MCF 10A (cell line): ENCODE measurements around the gene GNB2. TPM values are rescaled to one million over a fixed set of nuclear protein-coding genes. Genes with fewer than 3 reads are reported as not detected.
"Not testable (repeated sequence)": the region's sequence is repeated elsewhere in the genome, so short reads cannot be mapped to it uniquely, and the experiment has no call there.

ENCODE experiments used
- BruUV-seq: library from RNA; stranded (reverse); fragments of 400-500 nt; replicated peaks from 2 replicates; lab custom pipeline; 2021; lab: Mats Ljungman, UMichigan
- CTCF ChIA-PET: fragments of 300-600 bp; sonication (Branson Sonifier 250); formaldehyde crosslinking; extraction: SDS; loops from one replicate; lab custom pipeline; 2021; ENCODE audit warnings: antibody characterized with exemption, inconsistent platforms; lab: Yijun Ruan, JAX
- POLR2A ChIA-PET: fragments of 300-600, 350-650 bp; sonication (Branson Sonifier 250); formaldehyde crosslinking; extraction: SDS; loops from one replicate; lab custom pipeline; 2020; ENCODE audit warnings: antibody characterized with exemption, inconsistent platforms; lab: Yijun Ruan, JAX
- DNase-seq: peaks from one replicate; pipeline ENCODE4 v3.0.0-alpha.2; 2018; ENCODE audit not compliant: unreplicated experiment
- H3K27ac Mint-ChIP-seq: one replicate; pipeline ENCODE4 v1.8.0; 2022; ENCODE audit warnings: mild to moderate bottlenecking, low read depth, mixed read lengths; ENCODE audit not compliant: unreplicated experiment
- H3K27me3 Mint-ChIP-seq: one replicate; pipeline ENCODE4 v1.8.0; 2022; ENCODE audit warnings: mixed read lengths; ENCODE audit not compliant: insufficient read depth, unreplicated experiment
- H3K36me3 Mint-ChIP-seq: one replicate; pipeline ENCODE4 v1.8.0; 2022; ENCODE audit warnings: mild to moderate bottlenecking, moderate library complexity, mixed read lengths; ENCODE audit not compliant: insufficient read depth, unreplicated experiment
- H3K4me1 Mint-ChIP-seq: one replicate; pipeline ENCODE4 v1.8.0; 2022; ENCODE audit warnings: mixed read lengths; ENCODE audit not compliant: insufficient read depth, unreplicated experiment
- H3K4me3 Mint-ChIP-seq: one replicate; pipeline ENCODE4 v1.8.0; 2022; ENCODE audit warnings: mild to moderate bottlenecking, moderate library complexity, mixed read lengths; ENCODE audit not compliant: unreplicated experiment
- H3K9me3 Mint-ChIP-seq: one replicate; pipeline ENCODE4 v1.8.0; 2022; ENCODE audit warnings: mixed read lengths; ENCODE audit not compliant: unreplicated experiment
- intact Hi-C: fragments of 100-400 bp; cut with micrococcal nuclease; formaldehyde crosslinking; loops from 2 replicates; pipeline ENCODE4 v1.14.1; 2022
- total RNA-seq: library from RNA; stranded (reverse); gene quantifications from 2 replicates; pipeline ENCODE4 v1.2.3, GENCODE V29; 2022
- TF ChIP-seq, protein P1 (sequence below): fragments of 200-600 bp; IDR thresholded peaks from one replicate; pipeline ENCODE4 v1.8.0; 2022; ENCODE audit warnings: antibody characterized with exemption, mild to moderate bottlenecking; ENCODE audit not compliant: unreplicated experiment

The GNB2 gene
- total RNA-seq, 1 experiment from 2014 or later = 201 TPM

DNA sequence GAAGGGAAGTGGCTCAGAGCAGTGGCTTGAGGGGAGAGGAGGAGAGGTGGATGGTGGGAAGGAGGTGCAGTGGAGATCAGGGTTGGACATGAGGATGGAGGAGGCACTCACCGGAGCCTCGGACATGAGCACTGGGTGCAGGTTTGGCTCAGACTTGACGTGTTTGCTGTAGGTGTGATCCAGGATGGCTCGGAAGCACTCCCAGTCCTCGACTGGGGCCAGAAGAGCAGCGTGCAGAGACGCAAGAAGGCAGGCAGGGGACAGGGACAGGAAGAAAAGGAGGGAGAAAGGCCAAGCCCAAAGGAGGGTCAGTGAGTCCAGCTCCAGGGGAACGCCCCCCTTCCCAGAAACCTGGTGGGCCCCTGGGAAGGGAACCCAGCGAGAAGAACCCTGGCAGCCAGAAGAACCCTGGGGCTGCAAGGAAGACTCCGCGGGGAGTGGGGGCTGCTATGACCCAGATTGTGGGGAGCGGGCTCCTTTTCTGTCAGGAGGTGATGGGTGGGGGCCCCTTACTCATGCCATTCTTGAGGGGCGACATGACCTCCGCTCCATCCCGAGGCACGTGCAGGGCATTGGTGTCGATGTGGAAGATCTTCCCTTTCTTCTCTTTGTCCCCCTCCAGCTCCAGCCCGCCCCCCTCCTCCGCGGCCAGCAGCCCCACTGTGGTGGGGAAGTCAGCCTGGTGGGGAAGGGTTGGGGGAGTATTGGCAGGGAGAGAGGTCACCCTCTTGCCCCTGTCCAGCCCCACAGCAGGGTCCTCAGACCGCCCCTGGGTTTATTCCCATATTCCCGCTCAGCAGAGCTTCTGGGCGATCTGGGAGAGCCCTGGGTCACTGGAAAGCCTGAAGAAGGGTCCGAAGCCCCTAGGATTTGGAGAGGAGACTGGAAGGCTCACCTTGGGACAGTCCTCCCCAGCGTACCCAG lies 18.4 kb upstream of the GNB2 start:
- H3K27me3 Mint-ChIP-seq = peaks cover 14% of the 10 kb centered on the region
- CTCF ChIA-PET = no interaction called here

DNA sequence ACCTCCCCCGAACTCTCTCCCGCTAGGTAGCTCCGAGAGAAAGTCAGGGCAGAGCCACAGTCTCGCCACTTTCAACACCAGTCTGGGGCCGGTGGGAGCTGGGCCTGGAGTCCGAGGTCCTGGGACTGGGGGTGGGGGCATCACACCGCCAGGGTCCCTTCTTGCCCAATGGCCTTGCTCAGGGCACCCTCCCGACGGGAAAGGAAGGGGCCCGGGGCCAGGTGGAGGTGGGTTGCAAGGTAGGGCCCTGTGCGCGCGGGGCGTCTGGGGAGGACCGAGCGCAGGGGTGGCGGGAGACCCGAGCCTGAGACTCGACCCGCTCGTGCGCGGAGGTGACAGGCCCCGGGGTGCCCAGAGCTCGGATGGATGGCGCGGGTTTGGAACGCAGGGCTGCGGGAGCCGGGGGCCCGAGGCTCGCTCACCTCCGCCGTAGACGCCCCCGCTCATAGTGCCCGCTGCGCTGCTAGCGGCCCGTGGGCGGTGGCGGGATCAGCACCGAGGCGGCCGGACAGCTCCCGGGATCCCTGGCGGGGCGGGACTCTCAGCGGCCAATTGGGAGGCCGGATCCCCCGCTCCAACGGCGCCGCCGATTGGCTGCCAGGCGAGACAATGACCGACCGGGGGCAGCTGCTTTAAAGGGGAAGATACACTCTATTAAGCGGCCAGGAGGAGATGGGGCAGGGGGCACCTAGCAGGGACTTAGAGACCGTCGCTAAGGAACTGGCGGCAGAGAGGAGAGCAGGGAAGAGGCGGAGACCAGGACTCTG lies 17.4 kb upstream of the GNB2 start, which contains the start of gene ACTL6B:
Gene ACTL6B (minus strand): TSS at position 541 of the 767 bp plus-strand sequence. CDS start 94 bp downstream, at position 447.
- peaks cover 14% of the 10 kb centered on the region for H3K27me3 Mint-ChIP-seq
- intact Hi-C loops = no loop called here
- peaks cover 1% of the 10 kb centered on the region for H3K4me1 Mint-ChIP-seq
- no peak within 1 kb of the TSS for H3K27ac Mint-ChIP-seq
- no peak for DNase-seq
- CTCF ChIA-PET = interaction anchor here (0.6 to 1.0 kb wide), 2 partner anchors 49 to 96 kb away, joined by 3 to 4 read pairs; no protein-coding TSS in a partner anchor
- TF ChIP-seq, protein P1, sequence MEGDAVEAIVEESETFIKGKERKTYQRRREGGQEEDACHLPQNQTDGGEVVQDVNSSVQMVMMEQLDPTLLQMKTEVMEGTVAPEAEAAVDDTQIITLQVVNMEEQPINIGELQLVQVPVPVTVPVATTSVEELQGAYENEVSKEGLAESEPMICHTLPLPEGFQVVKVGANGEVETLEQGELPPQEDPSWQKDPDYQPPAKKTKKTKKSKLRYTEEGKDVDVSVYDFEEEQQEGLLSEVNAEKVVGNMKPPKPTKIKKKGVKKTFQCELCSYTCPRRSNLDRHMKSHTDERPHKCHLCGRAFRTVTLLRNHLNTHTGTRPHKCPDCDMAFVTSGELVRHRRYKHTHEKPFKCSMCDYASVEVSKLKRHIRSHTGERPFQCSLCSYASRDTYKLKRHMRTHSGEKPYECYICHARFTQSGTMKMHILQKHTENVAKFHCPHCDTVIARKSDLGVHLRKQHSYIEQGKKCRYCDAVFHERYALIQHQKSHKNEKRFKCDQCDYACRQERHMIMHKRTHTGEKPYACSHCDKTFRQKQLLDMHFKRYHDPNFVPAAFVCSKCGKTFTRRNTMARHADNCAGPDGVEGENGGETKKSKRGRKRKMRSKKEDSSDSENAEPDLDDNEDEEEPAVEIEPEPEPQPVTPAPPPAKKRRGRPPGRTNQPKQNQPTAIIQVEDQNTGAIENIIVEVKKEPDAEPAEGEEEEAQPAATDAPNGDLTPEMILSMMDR = no peak
- POLR2A ChIA-PET = no interaction called here
- H3K4me3 Mint-ChIP-seq = no peak within 1 kb of the TSS
- H3K36me3 Mint-ChIP-seq = no peaks in the 10 kb centered on the region
- BruUV-seq = no TSS peak
- H3K9me3 Mint-ChIP-seq = no peaks in the 10 kb centered on the region

More for the DNA sequence above, 18.4 kb upstream of the GNB2 start:
- no peaks in the 10 kb centered on the region for H3K9me3 Mint-ChIP-seq
- H3K36me3 Mint-ChIP-seq = no peaks in the 10 kb centered on the region
- intact Hi-C loops = no loop called here
- H3K4me3 Mint-ChIP-seq = no peak overlapping the region
- no peak for DNase-seq
- POLR2A ChIA-PET = no interaction called here
- H3K27ac Mint-ChIP-seq = no peak overlapping the region
- BruUV-seq = no TSS peak
- TF ChIP-seq, protein P1 = no peak
- H3K4me1 Mint-ChIP-seq = no peaks in the 10 kb centered on the region

GRCh38 chr7:100662194-100662776 lies 11.3 kb upstream of the GNB2 start:
- H3K27me3 Mint-ChIP-seq, H3K36me3 Mint-ChIP-seq, H3K27ac Mint-ChIP-seq, DNase-seq, BruUV-seq, H3K4me3 Mint-ChIP-seq, H3K9me3 Mint-ChIP-seq, H3K4me1 Mint-ChIP-seq, intact Hi-C loops: not testable (repeated sequence)
- CTCF ChIA-PET = interaction anchor here (0.6 kb wide), 1 partner anchor 373 kb away, joined by 4 read pairs; no protein-coding TSS in a partner anchor
- POLR2A ChIA-PET = interaction anchor here (0.7 kb wide), 2 partner anchors 59 to 76 kb away, joined by 3 read pairs; partner anchors contain the start of gene FBXO24

GRCh38 chr7:100665168-100665726 lies 8.3 kb upstream of the GNB2 start:
- H3K36me3 Mint-ChIP-seq = no peaks in the 10 kb centered on the region
- ChIA-PET CTCF (interaction anchor here (0.6 kb wide), 1 partner anchor 61 kb away, joined by 3 read pairs; no protein-coding TSS in a partner anchor), POLR2A (no interaction called here)
- peaks cover 6% of the 10 kb centered on the region for H3K4me1 Mint-ChIP-seq
- no peaks in the 10 kb centered on the region for H3K27me3 Mint-ChIP-seq
- TF ChIP-seq, protein P1 = no peak
- no peak for DNase-seq
- H3K27ac Mint-ChIP-seq = no peak overlapping the region
- H3K4me3 Mint-ChIP-seq = no peak overlapping the region
- no TSS peak for BruUV-seq
- intact Hi-C loops = no loop called here
- no peaks in the 10 kb centered on the region for H3K9me3 Mint-ChIP-seq
